CD14-positive monocyte (primary cell): ENCODE results near the gene STOML2. TPM values are rescaled to one million over a fixed set of nuclear protein-coding genes. Genes with fewer than 3 reads are reported as not detected.

Experiments
- DNase-seq, 3 donors: peaks; one replicate each; pipeline ENCODE4 v3.0.0-alpha.2; 2011 to 2022
- H2AFZ ChIP-seq: 2 replicates; pipeline ENCODE4 v1.6.0; 2012; ENCODE audit warnings: mild to moderate bottlenecking, low read depth, low read length, inconsistent platforms; ENCODE audit not compliant: insufficient read depth, poor library complexity, severe bottlenecking
- H3K27ac ChIP-seq, 2 donors: 1 replicate in 1 of 2; 2 replicates in 1 of 2; pipeline ENCODE4 v1.5.1; 2012 to 2013; ENCODE audit warnings: low read length in 2 of 2, control low read depth in 1 of 2, inconsistent platforms in 1 of 2, low read depth in 1 of 2, mild to moderate bottlenecking in 1 of 2
- H3K27me3 ChIP-seq, 2 donors: one replicate each; pipeline versions ENCODE4 v1.6.0 to v1.6.1; 2011 to 2013; ENCODE audit warnings: low read length in 2 of 2; ENCODE audit not compliant: control insufficient read depth in 2 of 2, insufficient read depth in 2 of 2
- H3K36me3 ChIP-seq, 2 donors: replicated peaks in 1 of 2; 1 replicate in 1 of 2; 2 replicates in 1 of 2; pipeline versions ENCODE4 v1.5.1 to v1.6.1; 2012 to 2013; ENCODE audit warnings: low read length in 2 of 2, control low read depth in 1 of 2, inconsistent platforms in 1 of 2, mild to moderate bottlenecking in 1 of 2; ENCODE audit not compliant: insufficient read depth in 2 of 2, control insufficient read depth in 1 of 2
- H3K4me1 ChIP-seq, 2 donors: 1 replicate in 1 of 2; 2 replicates in 1 of 2; pipeline versions ENCODE4 v1.5.1 to v1.6.1; 2012 to 2013; ENCODE audit warnings: low read length in 2 of 2, control low read depth in 1 of 2, inconsistent platforms in 1 of 2, mild to moderate bottlenecking in 1 of 2, moderate library complexity in 1 of 2; ENCODE audit not compliant: insufficient read depth in 2 of 2, control insufficient read depth in 1 of 2
- H3K4me2 ChIP-seq: replicated peaks from 2 replicates; pipeline ENCODE3; 2012; ENCODE audit warnings: low read length, moderate library complexity, mild to moderate bottlenecking; ENCODE audit not compliant: poor library complexity, severe bottlenecking; ENCODE audit errors: extremely low read depth
- H3K4me3 ChIP-seq, 3 experiments: fragments of 200-600 bp in 1 of 3; sonication (generic) in 1 of 3; replicated peaks in 1 of 3; 1 replicate in 2 of 3; 2 replicates in 1 of 3; pipeline ENCODE4 v1.5.1; 2011 to 2013; ENCODE audit warnings: low read length in 3 of 3, mild to moderate bottlenecking in 3 of 3, control low read depth in 2 of 3, low read depth in 2 of 3, inconsistent platforms in 1 of 3, moderate library complexity in 1 of 3
- H3K79me2 ChIP-seq: 2 replicates; pipeline ENCODE4 v1.6.0; 2012; ENCODE audit warnings: mild to moderate bottlenecking, control low read depth, inconsistent platforms, low read length, moderate library complexity; ENCODE audit not compliant: insufficient read depth
- H3K9ac ChIP-seq: 2 replicates; pipeline ENCODE4 v1.6.0; 2017; ENCODE audit warnings: low read length, mild to moderate bottlenecking; ENCODE audit not compliant: insufficient read depth, poor library complexity, severe bottlenecking
- H3K9me3 ChIP-seq, 2 donors: replicated peaks in 1 of 2; 1 replicate in 1 of 2; 2 replicates in 1 of 2; pipeline versions ENCODE4 v1.5.1 to v1.6.1; 2012 to 2013; ENCODE audit warnings: low read length in 2 of 2, control low read depth in 1 of 2; ENCODE audit not compliant: control insufficient read depth in 1 of 2, insufficient read depth in 1 of 2
- H4K20me1 ChIP-seq: 2 replicates; pipeline ENCODE4 v1.6.0; 2012; ENCODE audit warnings: mild to moderate bottlenecking, low read length, control low read depth, moderate library complexity; ENCODE audit not compliant: insufficient read depth
- H3K27ac Mint-ChIP-seq, 7 donors: one replicate each; pipeline ENCODE4 v1.8.0; 2020; ENCODE audit warnings: mild to moderate bottlenecking in 7 of 7, mixed read lengths in 7 of 7, moderate library complexity in 6 of 7, inconsistent platforms in 2 of 7
- H3K27me3 Mint-ChIP-seq, 3 donors: one replicate each; pipeline ENCODE4 v1.8.0; 2021 to 2022; ENCODE audit warnings: low read depth in 3 of 3, mild to moderate bottlenecking in 3 of 3, mixed read lengths in 3 of 3, moderate library complexity in 3 of 3, inconsistent platforms in 1 of 3
- H3K36me3 Mint-ChIP-seq, 2 donors: one replicate each; pipeline ENCODE4 v1.8.0; 2020; ENCODE audit warnings: mixed read lengths in 2 of 2, inconsistent platforms in 1 of 2, mild to moderate bottlenecking in 1 of 2
- H3K4me1 Mint-ChIP-seq: one replicate; pipeline ENCODE4 v1.8.0; 2020; ENCODE audit warnings: mild to moderate bottlenecking, mixed read lengths
- H3K4me3 Mint-ChIP-seq, 2 donors: one replicate each; pipeline ENCODE4 v1.8.0; 2020; ENCODE audit warnings: mild to moderate bottlenecking in 2 of 2, mixed read lengths in 2 of 2, moderate library complexity in 1 of 2
- H3K9me3 Mint-ChIP-seq, 7 donors: one replicate each; pipeline ENCODE4 v1.8.0; 2020 to 2022; ENCODE audit warnings: mixed read lengths in 7 of 7, mild to moderate bottlenecking in 6 of 7, moderate library complexity in 6 of 7, inconsistent platforms in 2 of 7
- WGBS: methylation state at CpG from one replicate; pipeline ENCODE4 v1.1.5; 2013; ENCODE audit warnings: missing lambda C conversion rate; ENCODE audit not compliant: insufficient coverage; 5-methylcytosine and 5-hydroxymethylcytosine counted together
- intact Hi-C, 2 donors: fragments of 100-400 bp; cut with micrococcal nuclease; formaldehyde crosslinking; loops; one replicate each; pipeline versions ENCODE4 v1.15.0 to v1.15.1; 2023
- polyA plus RNA-seq, 3 donors: library from polyadenylated mRNA; depleted of rRNA in 1 of 3; unstranded in 2 of 3; stranded (reverse) in 1 of 3; fragments of 300-500 nt in 2 of 3; fragments of >200 nt in 1 of 3; fragmentation: Illumina TruSeq in 2 of 3; gene quantifications; 1 replicate in 2 of 3; 2 replicates in 1 of 3; pipeline ENCODE4 v1.2.3, GENCODE V29; 2012 to 2021
- TF ChIP-seq, protein P1 (sequence below): fragments of 200-600 bp; IDR thresholded peaks from one replicate; pipeline ENCODE4 v1.8.0; 2022; ENCODE audit warnings: antibody characterized with exemption, mild to moderate bottlenecking

Gene STOML2
- polyA plus RNA-seq, 3 donors = 45.5 to 62.0 (median 50.3) TPM

DNA sequence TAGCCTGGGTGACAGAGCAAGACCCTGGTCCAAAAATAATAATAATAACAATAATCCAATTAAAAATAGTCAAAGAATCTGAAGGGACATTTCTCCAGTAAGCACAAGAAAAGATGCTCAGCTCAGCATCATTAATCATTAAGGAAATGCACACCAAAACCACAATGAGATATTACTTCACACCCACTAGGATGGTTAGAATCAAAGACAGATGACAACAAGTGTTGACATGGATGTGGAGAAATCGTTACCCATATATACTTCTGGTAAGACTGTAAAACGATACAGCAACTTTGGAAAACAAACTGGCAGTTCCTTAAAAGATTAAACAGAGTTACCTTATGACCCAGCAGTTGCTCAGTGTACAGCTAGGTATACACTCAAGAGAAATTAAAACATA lies 17.9 kb downstream of the STOML2 start:
- Histone ChIP-seq H3K27me3 (no peaks in the 10 kb centered on the region), H3K27ac (no peak overlapping the region), H3K4me3 (no peak overlapping the region), H2AFZ (no peak overlapping the region), H4K20me1 (no peaks in the 10 kb centered on the region), H3K4me2 (no peak overlapping the region), H3K4me1 (peaks cover 5 to 6% of the 10 kb centered on the region in 2 donors), H3K9me3 (no peaks in the 10 kb centered on the region), H3K36me3 (peaks cover 28 to 36% of the 10 kb centered on the region in 2 donors), H3K79me2 (no peaks in the 10 kb centered on the region), H3K9ac (no peak overlapping the region)
- no peaks in the 10 kb centered on the region for H3K9me3 Mint-ChIP-seq
- intact Hi-C loops = no loop called here
- DNase-seq = no peak
- H3K27me3 Mint-ChIP-seq = peaks cover 0 to 1% (median 0%) of the 10 kb centered on the region in 3 donors
- H3K4me1 Mint-ChIP-seq = peaks cover 4% of the 10 kb centered on the region
- H3K27ac Mint-ChIP-seq = no peak overlapping the region
- H3K36me3 Mint-ChIP-seq = peaks cover 26 to 29% of the 10 kb centered on the region in 2 donors
- TF ChIP-seq, protein P1, sequence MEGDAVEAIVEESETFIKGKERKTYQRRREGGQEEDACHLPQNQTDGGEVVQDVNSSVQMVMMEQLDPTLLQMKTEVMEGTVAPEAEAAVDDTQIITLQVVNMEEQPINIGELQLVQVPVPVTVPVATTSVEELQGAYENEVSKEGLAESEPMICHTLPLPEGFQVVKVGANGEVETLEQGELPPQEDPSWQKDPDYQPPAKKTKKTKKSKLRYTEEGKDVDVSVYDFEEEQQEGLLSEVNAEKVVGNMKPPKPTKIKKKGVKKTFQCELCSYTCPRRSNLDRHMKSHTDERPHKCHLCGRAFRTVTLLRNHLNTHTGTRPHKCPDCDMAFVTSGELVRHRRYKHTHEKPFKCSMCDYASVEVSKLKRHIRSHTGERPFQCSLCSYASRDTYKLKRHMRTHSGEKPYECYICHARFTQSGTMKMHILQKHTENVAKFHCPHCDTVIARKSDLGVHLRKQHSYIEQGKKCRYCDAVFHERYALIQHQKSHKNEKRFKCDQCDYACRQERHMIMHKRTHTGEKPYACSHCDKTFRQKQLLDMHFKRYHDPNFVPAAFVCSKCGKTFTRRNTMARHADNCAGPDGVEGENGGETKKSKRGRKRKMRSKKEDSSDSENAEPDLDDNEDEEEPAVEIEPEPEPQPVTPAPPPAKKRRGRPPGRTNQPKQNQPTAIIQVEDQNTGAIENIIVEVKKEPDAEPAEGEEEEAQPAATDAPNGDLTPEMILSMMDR = no peak
- WGBS = no CpG with 5 or more reads among the region's 2 CpGs
- no peak overlapping the region for H3K4me3 Mint-ChIP-seq

DNA sequence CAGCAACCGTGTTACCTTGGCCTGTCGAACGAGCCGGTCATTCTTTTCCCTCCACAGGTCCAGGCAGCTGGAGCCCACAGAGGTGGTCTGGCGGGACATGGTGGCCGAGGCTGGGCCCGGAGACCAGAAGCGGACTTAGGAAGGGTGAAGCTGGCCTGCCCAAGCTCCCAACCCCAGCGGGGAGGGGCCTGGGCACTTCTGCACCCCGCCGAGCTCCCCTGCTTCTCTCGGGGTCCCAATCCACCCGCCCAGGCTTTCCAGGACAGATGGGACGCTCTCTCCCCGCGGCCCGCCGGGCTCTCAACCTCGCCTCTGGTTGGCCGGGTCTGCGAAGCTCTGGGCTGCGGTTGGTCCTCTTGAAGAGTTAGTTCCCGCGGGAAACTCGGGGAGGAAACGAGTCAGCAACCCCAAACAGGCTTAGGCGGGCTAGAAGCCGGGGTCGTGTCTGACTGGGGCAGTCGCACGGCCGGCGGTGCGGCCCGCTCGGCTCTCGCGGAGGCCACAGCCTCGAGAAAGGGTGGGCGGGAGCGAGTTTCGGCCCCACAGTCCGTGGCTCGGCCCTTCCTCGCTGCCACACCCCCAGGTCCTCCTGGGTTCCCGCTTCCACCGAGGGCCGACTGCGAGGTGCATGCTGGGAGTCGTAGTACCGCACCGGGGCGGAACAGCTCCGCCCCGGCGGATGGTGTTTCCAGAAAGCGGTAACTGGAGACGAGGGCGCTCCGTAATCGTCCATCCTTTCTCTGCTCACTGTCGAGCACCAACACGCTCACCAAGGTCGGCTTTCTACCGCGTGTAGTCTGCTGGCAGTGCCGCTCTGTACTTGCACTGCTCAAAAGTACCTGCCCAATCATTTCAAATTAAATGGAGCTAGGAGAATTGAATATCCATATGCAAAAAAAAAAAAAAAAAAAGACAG lies 23.2 kb downstream of the STOML2 start, which contains the start of gene FANCG:
TSS of gene FANCG (minus strand) at position 517 of the 916 bp plus-strand sequence. CDS start at position 99, 418 bp downstream.
- peaks cover 4 to 10% of the 10 kb centered on the region in 2 donors for H3K36me3 Mint-ChIP-seq
- H3K4me1 Mint-ChIP-seq = peaks cover 25% of the 10 kb centered on the region
- Histone ChIP-seq H3K27me3 (no peaks in the 10 kb centered on the region), H3K79me2 (peaks cover 19% of the 10 kb centered on the region), H3K9me3 (no peaks in the 10 kb centered on the region), H2AFZ (peak within 1 kb of the TSS; percentile 96), H3K27ac (peak within 1 kb of the TSS; percentile 41 to 66), H3K36me3 (peaks cover 2 to 9% of the 10 kb centered on the region in 2 donors), H3K4me2 (peak within 1 kb of the TSS; percentile 97), H3K4me1 (peaks cover 17 to 30% of the 10 kb centered on the region in 2 donors), H4K20me1 (no peaks in the 10 kb centered on the region), H3K9ac (peak within 1 kb of the TSS; percentile 61), H3K4me3 (peak within 1 kb of the TSS; percentile 54 to 94 (median 78))
- TF ChIP-seq, protein P1 = no peak
- no peaks in the 10 kb centered on the region for H3K9me3 Mint-ChIP-seq
- H3K27me3 Mint-ChIP-seq = peaks cover 0 to 1% (median 0%) of the 10 kb centered on the region in 3 donors
- peak; percentile 77 to 84 (median 78) for DNase-seq
- H3K4me3 Mint-ChIP-seq = peak within 1 kb of the TSS; percentile 87 to 97
- 0% methylated on average over 57 of the region's 67 CpGs for WGBS
- intact Hi-C loops = loop anchor here in 1 of 2 donors (10.0 kb wide), 1 partner anchor 95 kb away; the partner anchor contains the start of gene DNAJB5
- peak within 1 kb of the TSS; percentile 47 to 94 (median 88) for H3K27ac Mint-ChIP-seq
